Measurements from ENCODE around the gene MGA.

- TF ChIP-seq CTCF (IDR thresholded peaks at IDR 0.05) (no peak), POLR2A (IDR thresholded peaks at IDR 0.05) (no peak)
Measured at GRCh38 chr15:41732483-41732882, 72.3 kb downstream of the MGA start.
